AG09309 (cell line): Measurements from ENCODE around the gene TMX2.

Experiments used
- DNase-seq: peaks from one replicate; pipeline ENCODE4 v3.0.0-alpha.2; 2010; ENCODE audit warnings: low read depth
- H3K4me3 ChIP-seq: 2 replicates; pipeline ENCODE4 v1.5.1; 2011; ENCODE audit warnings: mild to moderate bottlenecking, low read depth, low read length, moderate library complexity; ENCODE audit not compliant: control insufficient read depth
- CTCF ChIP-seq: IDR thresholded peaks from 2 replicates; pipeline ENCODE4 v1.5.1; 2011; ENCODE audit warnings: mild to moderate bottlenecking, low read depth, low read length, inconsistent platforms; ENCODE audit not compliant: insufficient read depth, control insufficient read depth; ENCODE audit errors: missing control alignments

The TMX2 gene

GRCh38 chr11:57775491-57775890, 63.1 kb downstream of the TMX2 start:
- H3K4me3 ChIP-seq, result no peak overlapping the region
- DNase-seq, result no peak
- TF ChIP-seq CTCF, result no peak

GRCh38 chr11:57776031-57776521, 63.7 kb downstream of the TMX2 start:
- no peak overlapping the region for H3K4me3 ChIP-seq
- no peak for TF ChIP-seq CTCF
- no peak for DNase-seq

GRCh38 chr11:57776577-57777210, 64.3 kb downstream of the TMX2 start:
- TF ChIP-seq CTCF, result no peak
- no peak for DNase-seq
- no peak overlapping the region for H3K4me3 ChIP-seq

GRCh38 chr11:57777969-57778317, 65.5 kb downstream of the TMX2 start:
- no peak for TF ChIP-seq CTCF
- no peak for DNase-seq
- no peak overlapping the region for H3K4me3 ChIP-seq

- H3K4me3 ChIP-seq, result no peak overlapping the region
- no peak for TF ChIP-seq CTCF
- DNase-seq, result peak; percentile 89
These were observed 66.1 kb downstream of the TMX2 start for GRCh38 chr11:57778318-57779037.

- DNase-seq, result no peak
- peak; percentile 29 for TF ChIP-seq CTCF
- H3K4me3 ChIP-seq, result no peak overlapping the region
These were observed 66.9 kb downstream of the TMX2 start for GRCh38 chr11:57779276-57779675.
